IMR-90 (cell line): ENCODE data around the gene DUSP9.
"Not testable (repeated sequence)": the region's sequence is repeated elsewhere in the genome, so short reads cannot be mapped to it uniquely, and the experiment has no call there.

Experiments used
- BHLHE40 ChIP-seq: fragments of 150-350 bp; IDR thresholded peaks from 2 replicates; pipeline ENCODE4 v1.6.1; 2016; ENCODE audit warnings: mild to moderate bottlenecking, low read depth, low read length
- CEBPB ChIP-seq: IDR thresholded peaks from 2 replicates; pipeline ENCODE4 v1.6.1; 2012; ENCODE audit warnings: low read depth, low read length, improper control_type of control experiment
- FOS ChIP-seq: fragments of 150-350 bp; IDR thresholded peaks from 2 replicates; pipeline ENCODE4 v1.6.1; 2016; ENCODE audit warnings: low read depth, low read length
- MXI1 ChIP-seq: IDR thresholded peaks from 2 replicates; pipeline ENCODE4 v1.6.1; 2012; ENCODE audit warnings: low read depth, mild to moderate bottlenecking, low read length, moderate library complexity, borderline replicate concordance
- POLR2A ChIP-seq: IDR thresholded peaks from 2 replicates; pipeline ENCODE4 v1.6.1; 2012; ENCODE audit warnings: mild to moderate bottlenecking, low read depth, low read length
- RAD21 ChIP-seq: IDR thresholded peaks from 2 replicates; pipeline ENCODE4 v1.6.1; 2012; ENCODE audit warnings: low read length, improper control_type of control experiment
- RCOR1 ChIP-seq: IDR thresholded peaks from 2 replicates; pipeline ENCODE4 v1.6.1; 2012; ENCODE audit warnings: mild to moderate bottlenecking, low read length, improper control_type of control experiment; ENCODE audit not compliant: insufficient replicate concordance
- TF ChIP-seq, protein P1 (sequence below): conservative IDR thresholded peaks from 2 replicates; pipeline ENCODE4 v1.5.1; 2012; ENCODE audit warnings: mild to moderate bottlenecking, low read depth, low read length, improper control_type of control experiment
- TF ChIP-seq, protein P2 (sequence below): fragments of 150-350 bp; IDR thresholded peaks from 2 replicates; pipeline ENCODE4 v1.6.1; 2017; ENCODE audit warnings: mild to moderate bottlenecking, antibody characterized with exemption, low read length, low read depth
- TF ChIP-seq, protein P3 (sequence below): fragments of 150-350 bp; IDR thresholded peaks from 2 replicates; pipeline ENCODE4 v1.6.1; 2016; ENCODE audit warnings: low read depth, mild to moderate bottlenecking, low read length, moderate library complexity, borderline replicate concordance

DNA sequence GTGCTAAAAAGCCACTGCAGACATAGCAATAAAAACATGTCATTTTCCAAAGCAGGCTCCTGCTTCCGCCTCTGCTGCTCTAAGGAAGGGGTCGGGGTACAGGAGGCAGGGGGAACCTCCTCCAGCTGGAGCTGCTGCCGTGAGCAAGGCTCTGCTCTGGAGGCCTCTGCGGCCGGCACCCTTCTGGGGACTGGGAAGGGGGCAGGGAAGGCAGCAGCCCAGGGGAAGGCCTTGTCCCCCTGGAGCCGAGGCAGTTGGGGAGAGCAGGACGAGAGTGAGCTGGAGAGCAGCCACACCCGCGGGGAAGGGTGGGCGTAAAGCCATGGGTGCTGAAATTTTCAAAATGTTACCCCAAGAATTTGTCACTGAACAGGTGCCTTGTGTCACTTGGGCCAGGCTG, 49.5 kb downstream of the DUSP9 start:
- TF ChIP-seq RCOR1, POLR2A, MXI1, CEBPB, FOS, BHLHE40, RAD21: not testable (repeated sequence)
- TF ChIP-seq, protein P1, sequence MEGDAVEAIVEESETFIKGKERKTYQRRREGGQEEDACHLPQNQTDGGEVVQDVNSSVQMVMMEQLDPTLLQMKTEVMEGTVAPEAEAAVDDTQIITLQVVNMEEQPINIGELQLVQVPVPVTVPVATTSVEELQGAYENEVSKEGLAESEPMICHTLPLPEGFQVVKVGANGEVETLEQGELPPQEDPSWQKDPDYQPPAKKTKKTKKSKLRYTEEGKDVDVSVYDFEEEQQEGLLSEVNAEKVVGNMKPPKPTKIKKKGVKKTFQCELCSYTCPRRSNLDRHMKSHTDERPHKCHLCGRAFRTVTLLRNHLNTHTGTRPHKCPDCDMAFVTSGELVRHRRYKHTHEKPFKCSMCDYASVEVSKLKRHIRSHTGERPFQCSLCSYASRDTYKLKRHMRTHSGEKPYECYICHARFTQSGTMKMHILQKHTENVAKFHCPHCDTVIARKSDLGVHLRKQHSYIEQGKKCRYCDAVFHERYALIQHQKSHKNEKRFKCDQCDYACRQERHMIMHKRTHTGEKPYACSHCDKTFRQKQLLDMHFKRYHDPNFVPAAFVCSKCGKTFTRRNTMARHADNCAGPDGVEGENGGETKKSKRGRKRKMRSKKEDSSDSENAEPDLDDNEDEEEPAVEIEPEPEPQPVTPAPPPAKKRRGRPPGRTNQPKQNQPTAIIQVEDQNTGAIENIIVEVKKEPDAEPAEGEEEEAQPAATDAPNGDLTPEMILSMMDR, result not testable (repeated sequence)
- TF ChIP-seq, protein P2, sequence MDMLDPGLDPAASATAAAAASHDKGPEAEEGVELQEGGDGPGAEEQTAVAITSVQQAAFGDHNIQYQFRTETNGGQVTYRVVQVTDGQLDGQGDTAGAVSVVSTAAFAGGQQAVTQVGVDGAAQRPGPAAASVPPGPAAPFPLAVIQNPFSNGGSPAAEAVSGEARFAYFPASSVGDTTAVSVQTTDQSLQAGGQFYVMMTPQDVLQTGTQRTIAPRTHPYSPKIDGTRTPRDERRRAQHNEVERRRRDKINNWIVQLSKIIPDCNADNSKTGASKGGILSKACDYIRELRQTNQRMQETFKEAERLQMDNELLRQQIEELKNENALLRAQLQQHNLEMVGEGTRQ, result not testable (repeated sequence)
- TF ChIP-seq, protein P3, sequence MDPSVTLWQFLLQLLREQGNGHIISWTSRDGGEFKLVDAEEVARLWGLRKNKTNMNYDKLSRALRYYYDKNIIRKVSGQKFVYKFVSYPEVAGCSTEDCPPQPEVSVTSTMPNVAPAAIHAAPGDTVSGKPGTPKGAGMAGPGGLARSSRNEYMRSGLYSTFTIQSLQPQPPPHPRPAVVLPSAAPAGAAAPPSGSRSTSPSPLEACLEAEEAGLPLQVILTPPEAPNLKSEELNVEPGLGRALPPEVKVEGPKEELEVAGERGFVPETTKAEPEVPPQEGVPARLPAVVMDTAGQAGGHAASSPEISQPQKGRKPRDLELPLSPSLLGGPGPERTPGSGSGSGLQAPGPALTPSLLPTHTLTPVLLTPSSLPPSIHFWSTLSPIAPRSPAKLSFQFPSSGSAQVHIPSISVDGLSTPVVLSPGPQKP, result not testable (repeated sequence)
